GM18517 (cell line): ENCODE measurements around the gene RASSF4.
A peak's percentile ranks its signal among the peaks of the same experiment; 100 is the strongest.

Source experiments
- ATAC-seq: cut with Tn5 transposase; IDR thresholded peaks from one replicate; pipeline ENCODE4 v1.9.1; 2021; ENCODE audit warnings: mild to moderate bottlenecking, moderate library complexity; ENCODE audit not compliant: unreplicated experiment

RASSF4 gene

DNA sequence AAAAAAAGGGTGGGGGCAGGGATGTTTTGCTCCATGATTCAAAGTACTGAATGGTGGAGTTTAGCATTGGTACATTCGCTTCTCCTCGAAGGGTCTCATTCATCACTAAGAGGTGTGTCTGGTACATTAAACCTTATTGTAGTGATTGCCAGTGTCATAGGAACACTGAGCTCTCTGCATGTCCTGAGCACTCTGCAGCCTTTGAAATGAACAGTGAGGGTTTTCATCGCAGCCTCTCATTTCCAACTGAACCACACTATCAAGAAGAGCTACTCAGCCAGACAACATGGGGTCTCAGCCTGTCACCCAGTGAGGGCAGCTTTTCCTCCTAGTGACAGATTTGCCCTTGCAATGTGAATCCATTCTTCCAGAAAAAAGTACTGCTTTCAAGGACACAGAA is 26.6 kb downstream of the RASSF4 start:
- no peak for ATAC-seq

DNA sequence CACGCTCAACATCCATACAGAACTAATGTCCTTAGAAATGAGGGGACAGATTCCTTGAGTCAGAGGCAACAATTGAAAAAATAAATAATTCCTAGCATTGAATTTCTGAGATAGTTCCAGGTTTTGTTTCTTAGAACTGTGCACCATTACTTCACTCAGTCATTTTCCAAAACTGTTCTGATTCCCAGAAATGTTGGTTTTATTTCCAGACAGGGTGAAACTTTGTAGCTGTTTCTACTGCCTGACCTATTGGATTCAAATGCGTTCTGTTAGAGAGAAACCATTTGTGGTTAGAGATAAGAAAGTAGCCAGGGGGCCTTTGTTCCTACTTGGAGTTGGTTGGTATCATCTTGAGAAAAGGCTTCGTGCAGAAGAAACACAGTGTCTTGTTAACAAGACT is 27.1 kb downstream of the RASSF4 start:
- no peak for ATAC-seq

DNA sequence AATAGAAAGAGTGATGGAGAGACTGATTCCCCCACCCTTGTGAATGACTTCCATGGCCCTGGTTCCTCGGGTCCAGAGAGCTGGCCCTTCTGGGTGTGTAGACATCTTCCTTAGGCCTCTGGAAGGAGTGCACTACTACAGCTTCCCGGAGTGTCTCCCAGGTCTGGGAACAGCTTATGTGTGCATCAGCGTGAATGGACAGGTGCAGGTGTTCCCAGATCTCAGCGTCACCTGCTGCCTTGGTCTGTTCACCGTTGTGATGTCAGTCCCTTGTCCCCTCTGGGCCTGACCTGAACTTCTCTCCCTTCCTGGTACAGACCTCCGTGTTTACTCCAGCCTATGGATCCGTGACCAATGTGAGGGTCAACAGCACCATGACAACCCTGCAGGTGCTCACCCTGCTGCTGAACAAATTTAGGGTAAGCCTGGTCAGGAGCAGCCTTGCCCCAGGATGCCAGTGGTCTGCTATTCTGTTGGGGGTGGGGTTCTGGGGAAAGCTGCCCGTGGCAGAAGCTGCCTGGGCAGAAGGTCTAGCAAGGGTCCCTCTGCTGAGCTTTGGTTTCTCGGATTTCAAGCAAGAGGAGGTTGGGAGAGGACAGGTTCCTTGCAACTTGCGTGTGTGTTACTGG is 29.5 kb downstream of the RASSF4 start:
- ATAC-seq = no peak

DNA sequence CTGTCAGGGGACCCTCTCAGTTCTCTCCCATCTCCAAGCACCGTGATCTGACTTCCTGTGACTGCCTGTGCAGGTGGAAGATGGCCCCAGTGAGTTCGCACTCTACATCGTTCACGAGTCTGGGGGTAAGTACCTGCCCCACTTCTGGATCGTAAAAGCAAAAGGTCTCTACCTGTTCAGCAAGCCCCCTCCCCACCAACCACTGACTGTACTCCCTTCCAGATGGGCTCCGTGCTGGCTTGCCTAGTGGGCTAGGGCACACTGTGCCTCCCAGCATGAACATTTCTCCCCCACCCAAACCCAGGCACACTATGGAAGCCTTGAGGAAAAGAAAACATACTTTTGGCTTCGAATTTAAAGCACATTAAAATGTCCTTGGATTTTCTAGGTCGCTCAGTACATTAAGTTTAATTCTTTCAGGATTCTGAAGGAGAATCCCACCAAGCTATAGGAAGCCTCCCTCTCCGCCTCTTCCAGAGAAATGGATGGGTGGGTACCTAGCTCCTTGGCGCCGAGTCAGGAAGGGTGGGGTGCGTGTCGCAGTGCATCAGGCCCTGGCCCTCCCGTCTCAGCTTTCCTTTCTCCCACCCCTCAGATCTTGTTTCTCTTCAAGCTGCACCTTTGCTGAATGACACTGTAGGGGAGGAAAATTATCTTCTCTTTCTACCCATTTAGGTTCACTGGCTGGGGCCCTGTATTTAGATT is 30.1 kb downstream of the RASSF4 start:
- no peak for ATAC-seq

DNA sequence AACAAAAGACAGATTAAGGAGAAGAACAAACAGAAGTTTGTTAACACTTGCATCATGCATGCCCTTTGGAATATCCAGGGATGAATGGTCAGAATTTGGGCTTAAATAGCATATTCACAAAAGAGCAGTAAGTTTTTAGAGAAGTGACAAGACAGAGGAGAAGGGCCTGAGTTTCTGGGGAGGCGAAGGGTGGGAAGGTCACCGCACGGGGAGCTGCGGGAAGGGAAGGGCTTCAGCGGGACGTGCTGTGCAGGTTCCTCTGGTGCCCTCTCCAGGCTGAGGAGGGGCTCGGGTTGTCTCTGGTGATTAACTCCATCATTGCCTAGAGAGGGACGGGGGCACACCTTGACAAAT is 30.7 kb downstream of the RASSF4 start:
- no peak for ATAC-seq

DNA sequence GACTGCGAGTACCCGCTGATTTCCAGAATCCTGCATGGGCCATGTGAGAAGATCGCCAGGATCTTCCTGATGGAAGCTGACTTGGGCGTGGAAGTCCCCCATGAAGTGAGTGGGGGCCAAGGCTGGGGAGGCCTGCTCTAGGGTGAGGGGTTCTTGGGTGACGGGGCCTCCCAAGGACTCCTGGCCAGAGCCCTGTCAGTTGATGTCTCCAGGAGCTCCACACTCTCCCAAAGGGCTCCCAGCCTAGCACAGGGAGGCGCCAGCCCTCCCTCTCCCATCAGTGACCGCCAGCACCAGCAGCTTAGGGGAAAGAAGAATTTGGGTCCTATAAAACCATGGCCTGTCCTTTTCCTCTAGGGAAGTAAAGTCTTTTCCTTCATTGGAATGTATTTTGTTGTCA is 31.4 kb downstream of the RASSF4 start:
- no peak for ATAC-seq

DNA sequence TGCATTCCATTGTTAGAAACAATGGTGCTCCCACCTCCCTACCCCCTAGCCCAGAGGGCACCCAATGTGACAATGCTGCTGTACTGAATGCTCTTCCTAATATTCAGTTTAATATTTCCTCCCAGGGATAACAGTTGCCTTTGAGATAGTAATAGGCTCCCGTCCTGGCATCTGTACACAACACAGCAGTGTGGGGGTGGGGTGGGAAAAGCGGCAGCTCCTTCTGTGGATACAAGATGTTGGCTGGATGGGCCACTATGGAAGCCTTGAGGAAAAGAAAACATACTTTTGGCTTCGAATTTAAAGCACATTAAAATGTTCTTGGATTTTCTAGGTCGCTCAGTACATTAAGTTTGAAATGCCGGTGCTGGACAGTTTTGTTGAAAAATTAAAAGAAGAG is 32.0 kb downstream of the RASSF4 start:
- ATAC-seq = no peak

DNA sequence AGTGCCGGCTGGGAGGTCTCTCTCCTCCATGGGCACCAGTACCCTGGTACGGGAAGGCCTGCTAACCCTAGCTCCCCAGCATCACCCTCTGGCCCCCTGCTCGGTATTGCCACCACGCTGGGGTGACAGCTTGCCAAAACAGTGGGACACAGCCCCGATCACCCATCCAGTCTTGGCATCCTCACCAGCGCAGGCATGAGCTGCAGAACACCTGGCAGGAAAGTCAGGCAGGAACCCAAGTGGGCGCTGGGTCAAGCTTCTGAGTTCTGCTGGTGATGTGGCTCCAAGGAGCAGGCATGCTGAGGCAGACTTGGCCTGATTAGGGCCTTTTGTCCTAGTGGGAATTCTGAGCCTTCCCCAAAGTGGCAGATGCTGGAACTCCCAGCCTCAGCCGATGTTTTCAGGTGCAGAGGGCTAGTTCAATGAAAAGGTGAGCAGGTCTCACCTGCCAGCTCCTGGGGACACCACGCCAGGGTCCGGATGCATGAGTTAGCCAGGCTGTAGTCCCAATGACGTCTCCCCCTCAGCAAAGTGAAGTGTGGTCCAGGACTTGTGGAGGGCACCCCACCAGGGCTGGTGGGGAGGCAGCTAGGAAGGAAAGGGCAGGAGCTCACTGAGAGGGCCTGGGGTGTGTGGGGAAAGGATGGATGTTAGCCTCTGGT is 32.6 kb downstream of the RASSF4 start:
- no peak for ATAC-seq

DNA sequence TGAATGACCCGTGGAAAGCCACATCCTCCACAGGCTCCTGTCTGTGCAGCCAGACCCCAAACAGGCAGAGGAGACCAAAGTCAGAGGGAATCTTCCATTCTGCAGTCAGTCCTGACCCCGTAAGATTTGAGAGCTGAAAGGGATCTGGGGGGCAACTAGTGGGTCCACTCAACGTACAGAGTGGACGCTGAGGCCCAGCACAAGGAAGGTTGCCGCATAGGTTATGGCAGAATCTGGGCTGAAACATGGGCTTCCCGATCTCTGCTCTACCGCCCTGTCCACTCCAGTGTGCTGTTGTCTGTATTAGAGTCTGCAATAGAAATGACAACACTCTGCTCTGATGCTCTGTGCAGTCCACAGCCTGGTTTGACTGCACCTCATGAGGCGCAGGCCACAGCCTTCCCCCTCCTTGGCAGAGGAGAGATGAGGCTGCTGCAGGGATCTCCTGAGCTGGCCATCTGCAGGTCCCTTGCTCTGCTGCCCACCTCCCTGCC is 33.2 kb downstream of the RASSF4 start:
- no peak for ATAC-seq

DNA sequence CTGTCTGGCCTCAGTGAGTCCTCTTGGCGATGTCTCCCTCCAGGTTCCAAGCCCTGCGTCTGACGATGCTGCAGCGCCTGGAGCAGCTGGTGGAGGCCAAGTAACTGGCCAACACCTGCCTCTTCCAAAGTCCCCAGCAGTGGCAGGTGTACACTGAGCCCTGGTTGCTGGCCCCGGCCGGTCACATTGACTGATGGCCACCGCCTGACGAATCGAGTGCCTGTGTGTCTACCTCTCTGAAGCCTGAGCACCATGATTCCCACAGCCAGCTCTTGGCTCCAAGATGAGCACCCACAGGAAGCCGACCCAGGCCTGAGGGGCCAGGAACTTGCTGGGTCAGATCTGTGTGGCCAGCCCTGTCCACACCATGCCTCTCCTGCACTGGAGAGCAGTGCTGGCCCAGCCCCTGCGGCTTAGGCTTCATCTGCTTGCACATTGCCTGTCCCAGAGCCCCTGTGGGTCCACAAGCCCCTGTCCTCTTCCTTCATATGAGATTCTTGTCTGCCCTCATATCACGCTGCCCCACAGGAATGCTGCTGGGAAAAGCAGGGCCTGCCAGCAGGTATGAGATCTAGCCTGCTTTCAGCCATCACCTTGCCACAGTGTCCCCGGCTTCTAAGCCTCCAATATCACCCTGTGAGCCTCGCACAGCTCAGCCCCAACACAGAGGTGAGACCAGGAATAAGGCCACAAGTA is 33.8 kb downstream of the RASSF4 start:
- no peak for ATAC-seq

DNA sequence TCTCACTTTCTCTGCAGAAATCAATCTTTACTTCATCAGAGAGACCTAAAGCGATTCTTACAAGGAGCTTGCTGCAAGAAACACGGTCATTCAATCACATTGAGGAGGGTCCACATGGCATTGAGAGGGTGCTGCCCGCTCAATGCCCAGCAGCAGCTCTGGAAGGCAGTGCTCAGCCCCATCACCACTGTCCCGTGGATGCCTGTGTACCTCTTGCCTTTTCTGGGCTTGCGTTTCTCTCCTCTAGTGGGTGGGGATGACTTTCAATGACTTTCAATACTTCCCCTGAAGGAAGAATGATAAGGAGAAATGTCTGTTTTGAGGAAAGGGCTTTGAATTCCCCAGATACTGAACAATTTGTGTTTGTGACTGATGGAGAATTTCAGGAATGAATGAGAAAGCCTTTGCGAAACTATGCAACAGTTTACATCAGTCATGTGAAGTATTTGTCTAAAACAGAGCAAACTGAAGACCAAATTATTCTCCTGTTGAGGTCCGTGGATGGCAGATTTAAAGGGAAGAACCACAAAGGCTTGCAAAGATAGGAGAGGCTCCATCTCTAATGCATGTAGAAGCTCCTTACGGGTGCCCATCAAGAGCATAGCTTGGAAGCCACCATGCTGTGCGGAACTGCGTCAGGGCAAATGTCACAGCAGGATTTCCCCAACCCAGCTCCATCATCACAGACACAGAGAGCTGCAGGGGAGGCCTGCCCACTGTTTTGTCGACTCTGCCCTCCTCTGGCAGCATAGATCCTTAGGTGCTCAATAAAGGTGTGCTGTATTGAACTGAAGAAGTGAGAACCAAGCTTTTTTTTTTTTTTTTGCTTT is 34.5 kb downstream of the RASSF4 start:
- ATAC-seq = no peak

DNA sequence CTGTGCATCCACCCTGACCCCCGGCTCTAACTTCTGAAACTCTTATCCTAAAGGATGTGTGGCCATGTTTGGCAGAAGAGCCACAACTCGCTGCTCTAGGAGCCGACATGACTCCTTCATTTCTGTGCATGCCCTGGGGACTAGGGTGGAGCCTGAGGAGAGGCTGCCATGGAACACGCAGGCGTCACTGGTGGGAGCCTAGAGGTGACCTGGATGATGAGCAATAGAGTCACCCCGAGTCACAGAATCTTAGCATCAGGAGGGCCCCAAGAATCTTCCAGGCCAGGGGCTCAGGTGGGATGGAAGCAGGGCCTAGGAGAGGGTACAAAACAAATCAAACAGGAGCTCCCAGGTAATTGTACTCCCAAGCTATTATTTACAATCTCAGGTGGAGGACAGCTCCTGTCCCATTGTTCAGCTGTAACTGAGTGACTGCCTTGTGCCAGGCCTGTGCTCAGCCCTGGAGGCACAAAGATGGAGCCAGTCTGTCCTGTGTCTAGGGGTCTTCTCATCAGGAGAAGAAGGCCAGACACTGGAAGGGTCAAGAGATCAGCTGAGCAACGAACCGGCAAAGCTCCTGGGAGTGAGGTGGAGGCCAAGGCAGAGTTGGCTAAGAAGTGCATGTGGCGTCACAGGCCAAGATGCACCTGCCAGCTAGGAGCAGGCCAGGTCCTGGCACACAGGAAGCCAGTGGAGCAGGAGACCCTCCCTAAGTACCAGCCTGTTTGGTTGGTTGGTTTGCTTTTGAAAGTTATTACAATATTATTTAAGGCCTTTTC is 35.3 kb downstream of the RASSF4 start:
- ATAC-seq = no peak

DNA sequence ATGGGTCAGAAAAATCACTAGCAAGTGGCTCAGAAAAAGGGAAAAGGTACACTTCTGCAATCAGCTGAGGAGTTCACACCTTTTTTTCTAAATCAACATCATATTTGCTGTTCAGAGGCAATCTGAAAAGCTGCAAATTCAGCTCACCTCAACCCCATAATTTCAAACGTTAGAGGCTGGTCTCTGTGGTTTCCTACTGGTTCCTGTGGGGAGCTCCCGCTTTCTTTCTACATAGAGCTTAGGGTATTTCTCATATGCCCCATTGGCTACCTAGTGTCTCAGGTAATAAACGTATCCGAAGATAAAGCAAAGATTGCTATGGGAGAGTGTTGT is 35.9 kb downstream of the RASSF4 start:
- no peak for ATAC-seq

DNA sequence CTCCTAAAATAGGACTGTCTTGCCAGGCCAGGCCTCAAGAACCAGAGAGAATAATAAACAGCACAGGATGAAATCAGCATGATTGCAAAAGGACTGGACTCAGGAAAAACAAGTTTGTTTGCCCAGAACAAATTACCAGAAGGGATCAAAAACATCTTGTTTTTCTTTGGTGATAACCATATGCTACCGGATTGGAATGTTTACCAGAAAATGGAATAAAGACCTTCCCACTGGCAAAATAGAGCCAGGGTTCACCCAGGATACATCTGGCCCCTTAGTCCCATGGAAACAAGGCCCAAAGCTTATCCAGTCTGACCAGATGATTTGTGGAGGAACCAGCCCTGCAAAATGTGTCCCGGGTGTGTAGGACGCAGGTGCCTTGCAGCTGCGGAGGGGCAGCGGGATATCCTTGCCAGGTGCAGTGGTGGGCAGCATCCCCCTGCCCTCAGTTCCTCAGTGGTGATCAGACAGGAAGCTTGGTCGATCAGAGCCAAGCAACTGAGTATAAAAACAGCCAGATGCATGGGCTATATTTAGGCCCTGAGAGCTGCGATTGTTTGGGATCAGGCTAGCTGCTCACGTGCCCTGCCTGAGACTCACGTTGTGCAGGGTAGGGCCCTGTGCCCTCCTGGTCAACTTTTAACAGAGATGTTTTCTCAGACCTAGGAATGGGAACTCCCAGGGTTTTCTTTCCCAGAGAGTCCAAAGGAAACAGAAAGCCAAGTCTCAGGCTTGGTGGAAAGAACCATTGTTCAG is 36.5 kb downstream of the RASSF4 start:
- no peak for ATAC-seq

DNA sequence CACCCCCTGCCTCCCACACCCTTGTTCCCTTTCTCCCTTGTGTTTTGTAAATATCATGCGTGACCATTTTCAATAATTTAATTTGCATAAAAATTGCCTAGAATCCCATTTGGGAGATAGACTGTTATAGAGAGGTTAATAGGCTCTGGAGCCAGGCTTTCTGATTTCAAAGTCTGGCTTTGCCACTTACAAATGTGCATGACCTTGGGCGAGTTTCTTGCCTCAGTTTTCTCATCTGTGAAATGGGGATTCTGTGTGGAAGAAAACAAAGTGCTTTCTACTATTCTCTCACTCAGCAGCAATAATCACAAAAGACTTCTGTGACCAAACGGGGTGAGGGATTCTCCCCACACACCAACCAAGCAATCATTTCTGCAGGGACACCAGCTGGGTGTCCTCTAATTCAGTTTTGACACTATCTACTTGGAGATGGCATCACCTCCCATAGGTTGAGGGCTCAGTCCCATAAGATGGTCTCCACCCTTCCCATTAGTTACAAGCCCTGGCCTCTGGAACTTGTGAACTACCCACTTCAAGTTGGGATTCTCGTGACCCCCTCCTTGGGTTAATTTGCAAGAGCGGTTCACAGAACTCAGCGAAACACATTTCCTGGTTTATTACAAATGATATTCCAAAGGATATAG is 37.6 kb downstream of the RASSF4 start:
- ATAC-seq = no peak

DNA sequence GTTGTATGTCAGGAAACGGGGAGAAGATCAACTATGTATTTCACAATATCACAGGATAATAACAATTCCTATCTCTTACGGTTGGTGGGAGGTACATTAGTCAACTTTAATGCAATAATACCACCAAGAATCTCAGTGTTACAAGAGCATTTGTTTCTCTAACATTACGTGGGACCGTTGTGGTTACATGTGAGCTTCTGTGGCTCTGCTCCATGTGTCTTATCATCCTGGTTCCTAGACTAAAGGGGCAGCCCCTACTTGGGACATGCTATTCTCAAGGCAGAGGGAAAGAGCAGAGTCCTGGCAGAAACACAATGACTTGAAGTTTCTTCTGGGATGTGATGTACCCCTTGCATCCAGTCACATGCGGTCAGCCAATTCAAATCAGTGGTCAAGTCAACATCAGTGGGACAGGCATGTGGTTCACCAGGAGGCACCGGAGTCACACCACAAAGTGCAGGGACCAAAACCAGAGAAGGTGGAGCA is 38.6 kb downstream of the RASSF4 start:
- no peak for ATAC-seq

DNA sequence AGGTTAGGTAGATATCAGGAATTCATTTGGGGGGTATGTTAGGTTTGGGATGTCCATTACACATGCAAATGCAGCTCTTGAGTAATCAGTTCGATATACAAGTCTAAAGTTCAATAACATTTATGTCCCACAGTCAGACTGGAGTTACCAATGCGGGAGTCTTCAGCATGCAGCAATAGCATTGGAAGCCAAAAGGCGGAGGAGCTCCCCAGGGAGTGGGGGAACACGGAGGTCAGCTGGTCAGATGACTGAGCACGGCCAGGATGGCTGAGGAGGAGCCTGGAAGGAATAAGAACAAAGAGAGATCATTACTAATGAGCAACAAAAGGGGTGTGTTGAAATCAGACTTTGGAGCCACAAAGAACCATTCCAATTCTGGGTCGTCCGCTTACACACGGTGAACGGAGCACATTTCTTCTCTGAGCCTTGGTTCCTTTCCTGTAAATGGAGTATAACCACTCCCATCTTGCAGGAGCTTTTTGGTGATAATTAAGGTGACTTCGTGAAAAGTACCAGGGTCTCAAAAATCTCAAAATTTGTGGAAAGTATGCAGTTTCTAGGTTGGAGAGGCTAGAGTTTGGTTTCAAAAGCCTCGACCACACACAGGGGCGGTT is 40.6 kb downstream of the RASSF4 start:
- ATAC-seq = no peak

DNA sequence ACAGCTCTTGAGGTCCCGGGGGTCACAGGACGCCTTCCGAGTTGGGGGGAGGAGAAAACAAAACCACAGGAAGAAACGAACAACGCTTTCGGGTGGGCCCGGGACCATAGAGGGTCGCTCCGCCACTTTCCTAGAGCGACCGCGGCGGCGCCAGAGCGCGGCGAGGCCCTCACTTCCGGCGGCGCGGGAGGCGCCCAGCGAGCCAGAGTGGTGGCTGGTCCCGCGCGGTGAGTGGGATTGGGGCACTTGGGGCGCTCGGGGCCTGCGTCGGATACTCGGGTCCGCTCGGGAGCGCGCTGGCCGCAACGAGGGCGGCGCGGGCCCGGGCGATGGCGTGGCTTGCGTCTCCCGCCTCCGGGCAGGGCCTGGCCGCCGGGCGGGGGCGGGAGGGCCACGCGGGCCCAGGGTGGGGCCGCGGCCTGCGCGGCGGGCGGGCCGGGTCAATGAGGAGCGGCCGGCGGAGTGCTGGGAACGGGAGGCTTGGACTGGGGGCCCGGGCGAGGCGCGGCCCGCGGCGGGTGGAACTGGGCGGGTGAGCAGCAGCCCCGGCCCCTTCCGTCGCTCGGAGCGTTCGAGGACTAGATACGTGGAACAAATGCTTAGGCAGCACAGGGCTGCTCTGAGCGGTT is 41.3 kb downstream of the RASSF4 start, which contains the start of gene ZNF22:
Gene ZNF22, plus strand, starts transcription at position 172 of the 629 bp plus-strand sequence. CDS start 2,446 bp downstream, outside the sequence.
- ATAC-seq = peak; percentile 64
